ENCODE measurements around the gene ADGRA3.

ADGRA3 gene

GRCh38 chr4:22508376-22508775 is 7.5 kb downstream of the ADGRA3 start:
- DNase-seq (ENCODE audit: low spot score) = no peak

- no peak for DNase-seq (ENCODE audit: low spot score)
These were observed 10.9 kb downstream of the ADGRA3 start for GRCh38 chr4:22504922-22505321.

GRCh38 chr4:22504447-22504846 is 11.4 kb downstream of the ADGRA3 start:
- no peak for DNase-seq (ENCODE audit: low spot score)

- no peak for DNase-seq (ENCODE audit: low spot score)
These were observed 12.7 kb downstream of the ADGRA3 start for GRCh38 chr4:22502895-22503814.

GRCh38 chr4:22501715-22502095 is 14.2 kb downstream of the ADGRA3 start:
- DNase-seq (ENCODE audit: low spot score) = no peak

GRCh38 chr4:22500831-22501714 is 14.8 kb downstream of the ADGRA3 start:
- DNase-seq (ENCODE audit: low spot score) = no peak

- DNase-seq (ENCODE audit: low spot score) = no peak
These were observed 15.7 kb downstream of the ADGRA3 start for GRCh38 chr4:22500128-22500611.

- DNase-seq (ENCODE audit: low spot score) = no peak
These were observed 17.0 kb downstream of the ADGRA3 start for GRCh38 chr4:22498866-22499265.

- DNase-seq (ENCODE audit: low spot score) = no peak
These were observed 19.6 kb downstream of the ADGRA3 start for GRCh38 chr4:22496165-22496813.

- DNase-seq (ENCODE audit: low spot score) = no peak
These were observed 22.3 kb downstream of the ADGRA3 start for GRCh38 chr4:22493523-22493922.

GRCh38 chr4:22492987-22493386 is 22.9 kb downstream of the ADGRA3 start:
- no peak for DNase-seq (ENCODE audit: low spot score)

- DNase-seq (ENCODE audit: low spot score) = no peak
These were observed 23.9 kb downstream of the ADGRA3 start for GRCh38 chr4:22491939-22492338.

- DNase-seq (ENCODE audit: low spot score) = no peak
These were observed 25.0 kb downstream of the ADGRA3 start for GRCh38 chr4:22490718-22491315.

- no peak for DNase-seq (ENCODE audit: low spot score)
These were observed 27.8 kb downstream of the ADGRA3 start for GRCh38 chr4:22488106-22488505.

GRCh38 chr4:22487328-22487727 is 28.5 kb downstream of the ADGRA3 start:
- no peak for DNase-seq (ENCODE audit: low spot score)

GRCh38 chr4:22486276-22486675 is 29.6 kb downstream of the ADGRA3 start:
- no peak for DNase-seq (ENCODE audit: low spot score)

GRCh38 chr4:22485737-22486136 is 30.1 kb downstream of the ADGRA3 start:
- DNase-seq (ENCODE audit: low spot score) = no peak

GRCh38 chr4:22483551-22483981 is 32.3 kb downstream of the ADGRA3 start:
- DNase-seq (ENCODE audit: low spot score) = no peak

GRCh38 chr4:22482250-22483127 is 33.4 kb downstream of the ADGRA3 start:
- DNase-seq (ENCODE audit: low spot score) = no peak

- no peak for DNase-seq (ENCODE audit: low spot score)
These were observed 35.1 kb downstream of the ADGRA3 start for GRCh38 chr4:22480675-22481327.
